HepG2 (cell line): ENCODE measurements around the gene WNK4. TPM values are rescaled to one million over a fixed set of nuclear protein-coding genes. Genes with fewer than 3 reads are reported as not detected.

Source experiments
- ATM ChIP-seq: fragments of 450-650 bp; IDR thresholded peaks from 2 replicates; pipeline ENCODE4 v1.7.1; 2017; ENCODE audit warnings: mild to moderate bottlenecking, borderline replicate concordance
- BCL6 ChIP-seq: IDR thresholded peaks from 2 replicates; pipeline ENCODE4 v1.6.1; 2016; ENCODE audit warnings: missing genetic modification reagents, missing compliant biosample characterization
- BRCA1 ChIP-seq: sonication (generic); formaldehyde crosslinking; IDR thresholded peaks from 2 replicates; pipeline ENCODE4 v1.4.0; 2020; ENCODE audit warnings: missing genetic modification reagents
- NFE2L1 ChIP-seq: sonication (generic); formaldehyde crosslinking; IDR thresholded peaks from 2 replicates; pipeline ENCODE4 v1.4.0; 2020; ENCODE audit warnings: missing genetic modification reagents, mild to moderate bottlenecking, borderline replicate concordance
- REXO4 ChIP-seq: sonication (generic); formaldehyde crosslinking; IDR thresholded peaks from 2 replicates; pipeline ENCODE4 v1.8.0; 2022; ENCODE audit warnings: missing genetic modification reagents, mild to moderate bottlenecking, borderline replicate concordance
- SRSF1 ChIP-seq: fragments of 200-400 bp; formaldehyde crosslinking; optimal IDR thresholded peaks from 2 replicates; pipeline ENCODE3; 2017; ENCODE audit warnings: mild to moderate bottlenecking, low read depth, low read length, moderate library complexity
- TAF15 ChIP-seq: fragments of 200-400 bp; formaldehyde crosslinking; IDR thresholded peaks from one replicate; pipeline ENCODE4 v1.6.1; 2018; ENCODE audit warnings: mild to moderate bottlenecking, low read depth, low read length; ENCODE audit not compliant: poor library complexity, severe bottlenecking
- ZFP62 ChIP-seq: sonication (generic); formaldehyde crosslinking; IDR thresholded peaks from 2 replicates; pipeline ENCODE4 v1.4.0; 2020; ENCODE audit warnings: missing genetic modification reagents
- ZNF10 ChIP-seq: sonication (generic); formaldehyde crosslinking; IDR thresholded peaks from 2 replicates; pipeline ENCODE4 v1.4.0; 2020; ENCODE audit warnings: mild to moderate bottlenecking, low read depth, missing genetic modification reagents, borderline replicate concordance
- ZNF20 ChIP-seq: sonication (generic); formaldehyde crosslinking; IDR thresholded peaks from 2 replicates; pipeline ENCODE4 v1.4.0; 2020; ENCODE audit warnings: mild to moderate bottlenecking, moderate library complexity, missing genetic modification reagents
- ZNF33B ChIP-seq: sonication (generic); formaldehyde crosslinking; IDR thresholded peaks from 2 replicates; pipeline ENCODE4 v1.5.1; 2020; ENCODE audit warnings: mild to moderate bottlenecking, missing genetic modification reagents
- ZNF367 ChIP-seq: sonication (generic); formaldehyde crosslinking; IDR thresholded peaks from 2 replicates; pipeline ENCODE4 v1.4.0; 2020; ENCODE audit warnings: missing genetic modification reagents, borderline replicate concordance
- ZNF501 ChIP-seq: sonication (generic); formaldehyde crosslinking; IDR thresholded peaks from 2 replicates; pipeline ENCODE4 v1.5.1; 2020; ENCODE audit warnings: mild to moderate bottlenecking, moderate library complexity, missing genetic modification reagents
- ZNF660 ChIP-seq: sonication (generic); formaldehyde crosslinking; IDR thresholded peaks from 2 replicates; pipeline ENCODE4 v1.5.1; 2020; ENCODE audit warnings: mild to moderate bottlenecking, low read depth, missing genetic modification reagents, borderline replicate concordance
- polyA plus RNA-seq, 8 experiments: library from polyadenylated mRNA; depleted of rRNA in 3 of 8; stranded (reverse) in 7 of 8; unstranded in 1 of 8; fragments of >200 nt; fragmentation: Illumina TruSeq in 4 of 8; extraction: Trizol in 4 of 8; gene quantifications; 2 replicates each; pipeline versions ENCODE4 v1.2.1 to v1.2.3, GENCODE V29; 2011 to 2016; ENCODE audit warnings: low read depth in 4 of 8, missing spikeins in 1 of 8, mixed read lengths in 1 of 8; ENCODE audit not compliant: insufficient read depth in 1 of 8
- total RNA-seq, 5 experiments: library from RNA; depleted of rRNA; stranded (reverse); fragments of >200 nt; fragmentation: Illumina TruSeq; extraction: Trizol; gene quantifications; 2 replicates each; pipeline ENCODE4 v1.2.3, GENCODE V29; 2016; ENCODE audit warnings: low read depth in 1 of 5
- TF ChIP-seq, protein P1 (sequence below): sonication (generic); formaldehyde crosslinking; IDR thresholded peaks from 2 replicates; pipeline ENCODE4 v1.4.0; 2020; ENCODE audit warnings: mild to moderate bottlenecking, missing genetic modification reagents
- TF ChIP-seq, protein P2 (sequence below): sonication (generic); formaldehyde crosslinking; IDR thresholded peaks from 2 replicates; pipeline ENCODE4 v1.8.0; 2023; ENCODE audit warnings: mild to moderate bottlenecking, missing genetic modification reagents
- TF ChIP-seq, protein P3 (sequence below): sonication (generic); formaldehyde crosslinking; IDR thresholded peaks from 2 replicates; pipeline ENCODE4 v1.4.0; 2020; ENCODE audit warnings: missing genetic modification reagents
- TF ChIP-seq, protein P4 (sequence below): IDR thresholded peaks from 2 replicates; pipeline ENCODE4 v1.6.1; 2018; ENCODE audit warnings: missing genetic modification reagents
- TF ChIP-seq, protein P5 (sequence below): sonication (generic); formaldehyde crosslinking; IDR thresholded peaks from 2 replicates; pipeline ENCODE4 v1.5.0; 2020; ENCODE audit warnings: mild to moderate bottlenecking, missing genetic modification reagents

WNK4 gene
- total and polyA plus RNA-seq, 2 of the 13 experiments (the other 11 are each of a cell fraction or from before 2014, with no cell fraction given): 2.7 to 13.7 TPM

DNA sequence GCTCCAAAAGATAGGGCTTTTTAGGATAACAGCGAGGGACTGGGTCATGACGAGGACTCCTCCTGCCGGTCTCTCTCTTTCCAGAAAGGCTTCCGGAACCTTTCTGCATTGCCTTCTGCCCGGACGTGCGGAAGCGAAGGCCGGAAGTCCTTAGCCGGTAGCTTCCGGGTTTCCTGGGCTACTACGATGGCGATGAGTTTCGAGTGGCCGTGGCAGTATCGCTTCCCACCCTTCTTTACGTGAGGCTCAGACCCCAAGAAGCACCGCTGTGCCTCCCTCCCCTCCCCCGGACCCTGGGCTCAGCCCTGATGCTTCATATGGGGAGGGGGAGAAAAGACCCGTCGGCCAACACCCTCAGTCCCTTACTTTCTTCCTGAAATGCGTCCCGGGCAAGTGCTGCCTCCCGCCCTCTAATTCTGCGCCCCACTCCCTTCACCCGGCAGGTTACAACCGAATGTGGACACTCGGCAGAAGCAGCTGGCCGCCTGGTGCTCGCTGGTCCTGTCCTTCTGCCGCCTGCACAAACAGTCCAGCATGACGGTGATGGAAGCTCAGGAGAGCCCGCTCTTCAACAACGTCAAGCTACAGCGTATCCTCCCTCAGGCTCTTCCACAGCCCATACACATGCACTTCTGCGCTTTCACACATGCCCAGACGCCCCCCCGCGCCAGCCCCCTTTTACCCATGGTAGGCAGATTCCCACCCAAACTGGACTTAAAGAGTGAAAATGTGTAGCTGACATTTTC, 6.9 kb upstream of the WNK4 start, which contains the start of gene VPS25 (continued):
- TF ChIP-seq, protein P1, sequence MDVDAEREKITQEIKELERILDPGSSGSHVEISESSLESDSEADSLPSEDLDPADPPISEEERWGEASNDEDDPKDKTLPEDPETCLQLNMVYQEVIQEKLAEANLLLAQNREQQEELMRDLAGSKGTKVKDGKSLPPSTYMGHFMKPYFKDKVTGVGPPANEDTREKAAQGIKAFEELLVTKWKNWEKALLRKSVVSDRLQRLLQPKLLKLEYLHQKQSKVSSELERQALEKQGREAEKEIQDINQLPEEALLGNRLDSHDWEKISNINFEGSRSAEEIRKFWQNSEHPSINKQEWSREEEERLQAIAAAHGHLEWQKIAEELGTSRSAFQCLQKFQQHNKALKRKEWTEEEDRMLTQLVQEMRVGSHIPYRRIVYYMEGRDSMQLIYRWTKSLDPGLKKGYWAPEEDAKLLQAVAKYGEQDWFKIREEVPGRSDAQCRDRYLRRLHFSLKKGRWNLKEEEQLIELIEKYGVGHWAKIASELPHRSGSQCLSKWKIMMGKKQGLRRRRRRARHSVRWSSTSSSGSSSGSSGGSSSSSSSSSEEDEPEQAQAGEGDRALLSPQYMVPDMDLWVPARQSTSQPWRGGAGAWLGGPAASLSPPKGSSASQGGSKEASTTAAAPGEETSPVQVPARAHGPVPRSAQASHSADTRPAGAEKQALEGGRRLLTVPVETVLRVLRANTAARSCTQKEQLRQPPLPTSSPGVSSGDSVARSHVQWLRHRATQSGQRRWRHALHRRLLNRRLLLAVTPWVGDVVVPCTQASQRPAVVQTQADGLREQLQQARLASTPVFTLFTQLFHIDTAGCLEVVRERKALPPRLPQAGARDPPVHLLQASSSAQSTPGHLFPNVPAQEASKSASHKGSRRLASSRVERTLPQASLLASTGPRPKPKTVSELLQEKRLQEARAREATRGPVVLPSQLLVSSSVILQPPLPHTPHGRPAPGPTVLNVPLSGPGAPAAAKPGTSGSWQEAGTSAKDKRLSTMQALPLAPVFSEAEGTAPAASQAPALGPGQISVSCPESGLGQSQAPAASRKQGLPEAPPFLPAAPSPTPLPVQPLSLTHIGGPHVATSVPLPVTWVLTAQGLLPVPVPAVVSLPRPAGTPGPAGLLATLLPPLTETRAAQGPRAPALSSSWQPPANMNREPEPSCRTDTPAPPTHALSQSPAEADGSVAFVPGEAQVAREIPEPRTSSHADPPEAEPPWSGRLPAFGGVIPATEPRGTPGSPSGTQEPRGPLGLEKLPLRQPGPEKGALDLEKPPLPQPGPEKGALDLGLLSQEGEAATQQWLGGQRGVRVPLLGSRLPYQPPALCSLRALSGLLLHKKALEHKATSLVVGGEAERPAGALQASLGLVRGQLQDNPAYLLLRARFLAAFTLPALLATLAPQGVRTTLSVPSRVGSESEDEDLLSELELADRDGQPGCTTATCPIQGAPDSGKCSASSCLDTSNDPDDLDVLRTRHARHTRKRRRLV (CRISPR knock-in tag): peak; percentile 67; the same call in 1 of the 2 replicates
- no peak for TF ChIP-seq ZNF20 (CRISPR knock-in tag)
- TF ChIP-seq BCL6 (CRISPR knock-in tag): peak; percentile 84
- TF ChIP-seq, protein P2, sequence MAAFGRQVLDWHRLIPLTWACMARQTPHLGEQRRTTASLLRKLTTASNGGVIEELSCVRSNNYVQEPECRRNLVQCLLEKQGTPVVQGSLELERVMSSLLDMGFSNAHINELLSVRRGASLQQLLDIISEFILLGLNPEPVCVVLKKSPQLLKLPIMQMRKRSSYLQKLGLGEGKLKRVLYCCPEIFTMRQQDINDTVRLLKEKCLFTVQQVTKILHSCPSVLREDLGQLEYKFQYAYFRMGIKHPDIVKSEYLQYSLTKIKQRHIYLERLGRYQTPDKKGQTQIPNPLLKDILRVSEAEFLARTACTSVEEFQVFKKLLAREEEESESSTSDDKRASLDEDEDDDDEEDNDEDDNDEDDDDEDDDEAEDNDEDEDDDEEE (CRISPR knock-in tag): no peak
- peak; percentile 84; the same call in 1 of the 2 replicates for TF ChIP-seq NFE2L1 (CRISPR knock-in tag)
- no peak for TF ChIP-seq ZFP62
- no peak; the same call in 1 of the 2 replicates for TF ChIP-seq ZNF33B (CRISPR knock-in tag)
- TF ChIP-seq, protein P3, sequence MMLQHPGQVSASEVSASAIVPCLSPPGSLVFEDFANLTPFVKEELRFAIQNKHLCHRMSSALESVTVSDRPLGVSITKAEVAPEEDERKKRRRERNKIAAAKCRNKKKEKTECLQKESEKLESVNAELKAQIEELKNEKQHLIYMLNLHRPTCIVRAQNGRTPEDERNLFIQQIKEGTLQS (CRISPR knock-in tag): peak; percentile 68; the same call in 1 of the 2 replicates
- TF ChIP-seq SRSF1: peak; percentile 96
- TF ChIP-seq ATM: no peak
- TF ChIP-seq, protein P4, sequence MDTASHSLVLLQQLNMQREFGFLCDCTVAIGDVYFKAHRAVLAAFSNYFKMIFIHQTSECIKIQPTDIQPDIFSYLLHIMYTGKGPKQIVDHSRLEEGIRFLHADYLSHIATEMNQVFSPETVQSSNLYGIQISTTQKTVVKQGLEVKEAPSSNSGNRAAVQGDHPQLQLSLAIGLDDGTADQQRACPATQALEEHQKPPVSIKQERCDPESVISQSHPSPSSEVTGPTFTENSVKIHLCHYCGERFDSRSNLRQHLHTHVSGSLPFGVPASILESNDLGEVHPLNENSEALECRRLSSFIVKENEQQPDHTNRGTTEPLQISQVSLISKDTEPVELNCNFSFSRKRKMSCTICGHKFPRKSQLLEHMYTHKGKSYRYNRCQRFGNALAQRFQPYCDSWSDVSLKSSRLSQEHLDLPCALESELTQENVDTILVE (CRISPR knock-in tag): peak; percentile 97
- TF ChIP-seq BRCA1 (CRISPR knock-in tag): 0 out of 2 replicates have a peak, but pooled peaks have one; percentile 59
- TF ChIP-seq ZNF501 (CRISPR knock-in tag): peak; percentile 66; the same call in 1 of the 2 replicates
- TF ChIP-seq, protein P5, sequence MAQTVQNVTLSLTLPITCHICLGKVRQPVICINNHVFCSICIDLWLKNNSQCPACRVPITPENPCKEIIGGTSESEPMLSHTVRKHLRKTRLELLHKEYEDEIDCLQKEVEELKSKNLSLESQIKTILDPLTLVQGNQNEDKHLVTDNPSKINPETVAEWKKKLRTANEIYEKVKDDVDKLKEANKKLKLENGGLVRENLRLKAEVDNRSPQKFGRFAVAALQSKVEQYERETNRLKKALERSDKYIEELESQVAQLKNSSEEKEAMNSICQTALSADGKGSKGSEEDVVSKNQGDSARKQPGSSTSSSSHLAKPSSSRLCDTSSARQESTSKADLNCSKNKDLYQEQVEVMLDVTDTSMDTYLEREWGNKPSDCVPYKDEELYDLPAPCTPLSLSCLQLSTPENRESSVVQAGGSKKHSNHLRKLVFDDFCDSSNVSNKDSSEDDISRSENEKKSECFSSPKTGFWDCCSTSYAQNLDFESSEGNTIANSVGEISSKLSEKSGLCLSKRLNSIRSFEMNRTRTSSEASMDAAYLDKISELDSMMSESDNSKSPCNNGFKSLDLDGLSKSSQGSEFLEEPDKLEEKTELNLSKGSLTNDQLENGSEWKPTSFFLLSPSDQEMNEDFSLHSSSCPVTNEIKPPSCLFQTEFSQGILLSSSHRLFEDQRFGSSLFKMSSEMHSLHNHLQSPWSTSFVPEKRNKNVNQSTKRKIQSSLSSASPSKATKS (CRISPR knock-in tag): no peak; the same call in 1 of the 2 replicates
- no peak for TF ChIP-seq REXO4
- no peak for TF ChIP-seq ZNF10 (CRISPR knock-in tag)
- no peak for TF ChIP-seq TAF15
- no peak for TF ChIP-seq ZNF660 (CRISPR knock-in tag)
- TF ChIP-seq ZNF367: 0 out of 2 replicates have a peak, but pooled peaks have one; percentile 75
